Measurements from ENCODE around the gene ERO1A.

ERO1A gene

DNA sequence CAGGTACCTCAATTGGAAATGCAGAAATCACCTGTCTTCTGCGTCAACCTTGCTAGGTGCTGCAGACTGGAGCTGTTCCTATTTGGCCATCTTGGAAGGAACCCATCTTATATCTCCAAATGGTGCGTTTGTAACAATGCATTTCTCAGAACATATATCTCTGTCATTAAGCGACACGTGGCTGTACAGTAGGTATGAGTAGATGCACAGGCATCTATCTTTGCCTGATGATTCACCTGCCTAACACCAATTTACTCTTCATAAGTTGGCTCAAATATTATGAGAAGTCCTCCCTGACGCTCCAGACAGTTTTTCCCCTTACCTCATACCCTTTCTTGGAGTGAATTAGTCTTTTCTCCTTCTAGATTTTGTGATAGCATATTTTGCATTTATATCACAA is 98.5 kb downstream of the ERO1A start:
- Mint-ChIP-seq H3K4me3 (no peak overlapping the region), H3K36me3 (ENCODE audit: low read depth) (peaks cover 33% of the 10 kb centered on the region), H3K27me3 (ENCODE audit: low read depth) (no peaks in the 10 kb centered on the region), H3K27ac (no peak overlapping the region), H3K4me1 (no peaks in the 10 kb centered on the region), H3K9me3 (peaks cover 38% of the 10 kb centered on the region)
- TF ChIP-seq, protein P1, sequence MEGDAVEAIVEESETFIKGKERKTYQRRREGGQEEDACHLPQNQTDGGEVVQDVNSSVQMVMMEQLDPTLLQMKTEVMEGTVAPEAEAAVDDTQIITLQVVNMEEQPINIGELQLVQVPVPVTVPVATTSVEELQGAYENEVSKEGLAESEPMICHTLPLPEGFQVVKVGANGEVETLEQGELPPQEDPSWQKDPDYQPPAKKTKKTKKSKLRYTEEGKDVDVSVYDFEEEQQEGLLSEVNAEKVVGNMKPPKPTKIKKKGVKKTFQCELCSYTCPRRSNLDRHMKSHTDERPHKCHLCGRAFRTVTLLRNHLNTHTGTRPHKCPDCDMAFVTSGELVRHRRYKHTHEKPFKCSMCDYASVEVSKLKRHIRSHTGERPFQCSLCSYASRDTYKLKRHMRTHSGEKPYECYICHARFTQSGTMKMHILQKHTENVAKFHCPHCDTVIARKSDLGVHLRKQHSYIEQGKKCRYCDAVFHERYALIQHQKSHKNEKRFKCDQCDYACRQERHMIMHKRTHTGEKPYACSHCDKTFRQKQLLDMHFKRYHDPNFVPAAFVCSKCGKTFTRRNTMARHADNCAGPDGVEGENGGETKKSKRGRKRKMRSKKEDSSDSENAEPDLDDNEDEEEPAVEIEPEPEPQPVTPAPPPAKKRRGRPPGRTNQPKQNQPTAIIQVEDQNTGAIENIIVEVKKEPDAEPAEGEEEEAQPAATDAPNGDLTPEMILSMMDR (IDR thresholded peaks at IDR 0.05; ENCODE audit: unreplicated experiment in 3 of 3) = no peak

DNA sequence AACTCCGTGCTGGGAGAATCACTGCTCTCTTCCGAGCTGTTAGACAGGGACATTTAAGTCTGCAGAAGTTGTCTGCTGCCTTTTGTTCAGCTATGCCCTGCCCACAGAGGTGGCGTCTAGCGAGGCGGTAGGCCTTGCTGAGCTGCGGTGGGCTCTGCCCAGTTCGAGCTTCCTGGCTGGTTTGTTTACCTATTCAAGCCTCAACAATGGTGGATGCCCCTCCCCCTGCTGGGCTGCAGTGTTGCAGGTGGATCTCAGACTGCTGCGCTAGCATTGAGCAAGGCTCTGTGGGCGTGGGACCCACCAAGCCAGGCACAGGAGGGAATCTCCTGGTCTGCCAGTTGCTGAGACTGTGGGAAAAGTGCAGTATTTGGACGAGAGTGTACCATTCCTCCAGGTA is 99.0 kb downstream of the ERO1A start:
- Mint-ChIP-seq H3K27me3 (ENCODE audit: low read depth) (peaks cover 4% of the 10 kb centered on the region), H3K4me1 (no peaks in the 10 kb centered on the region), H3K9me3 (peaks cover 38% of the 10 kb centered on the region), H3K36me3 (ENCODE audit: low read depth) (peaks cover 33% of the 10 kb centered on the region), H3K4me3 (no peak overlapping the region), H3K27ac (no peak overlapping the region)
- TF ChIP-seq, protein P1 (IDR thresholded peaks at IDR 0.05; ENCODE audit: unreplicated experiment in 3 of 3) = no peak

DNA sequence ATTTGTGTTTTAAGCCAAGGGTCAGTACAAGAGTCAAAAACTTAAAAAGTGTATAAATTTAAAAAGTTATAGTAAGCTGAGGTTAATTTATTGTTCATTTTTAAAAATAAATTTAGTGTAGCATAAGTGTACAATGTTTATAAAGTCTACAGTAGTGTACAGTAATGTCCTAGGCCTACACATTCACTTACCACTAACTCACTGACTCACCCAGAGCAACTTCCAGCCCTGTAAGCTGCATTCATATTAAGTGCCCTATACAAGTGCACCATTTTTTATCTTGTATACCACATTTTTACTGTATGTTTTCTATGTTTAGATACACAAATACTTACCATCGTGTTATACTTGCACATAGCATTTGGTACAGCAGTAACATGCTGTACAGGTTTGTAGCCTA is 105.0 kb downstream of the ERO1A start:
- Mint-ChIP-seq H3K27ac (no peak overlapping the region), H3K4me3 (no peak overlapping the region), H3K27me3 (ENCODE audit: low read depth) (peaks cover 5% of the 10 kb centered on the region), H3K9me3 (peaks cover 30% of the 10 kb centered on the region), H3K4me1 (no peaks in the 10 kb centered on the region), H3K36me3 (ENCODE audit: low read depth) (peaks cover 24% of the 10 kb centered on the region)
- TF ChIP-seq, protein P1 (IDR thresholded peaks at IDR 0.05; ENCODE audit: unreplicated experiment in 3 of 3) = no peak

Data from nephron (organoid).